Stimulated activated CD8-positive, alpha-beta memory T cell treated with anti-CD3 and anti-CD28 coated beads, Interleukin-7, amount 100 ng/mL, for 24 hours (primary cell): ENCODE measurements around the gene TMTC1.

Experiments
- DNase-seq: peaks from one replicate; pipeline ENCODE4 v3.0.0-alpha.2; 2020; ENCODE audit warnings: low read depth

Gene TMTC1

DNA sequence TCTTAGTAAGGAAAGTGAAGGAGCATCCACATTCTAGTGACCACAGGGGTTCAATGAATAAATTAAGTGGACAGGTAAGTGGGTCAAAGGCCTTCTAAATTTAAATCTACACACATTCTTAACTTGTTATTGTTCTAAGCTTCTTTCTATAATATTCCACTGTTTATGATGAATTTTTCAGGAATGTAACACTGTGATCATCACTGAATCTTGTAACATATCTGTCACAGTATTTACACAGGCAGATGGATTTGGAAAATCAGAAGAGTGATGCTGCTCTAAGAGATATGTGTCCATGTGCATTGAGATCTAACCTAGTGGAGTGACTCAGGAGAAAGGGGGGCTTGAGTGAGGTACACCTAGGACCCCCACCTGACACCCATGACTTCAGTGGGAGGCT, 170.8 kb downstream of the TMTC1 start:
- DNase-seq, result no peak

DNA sequence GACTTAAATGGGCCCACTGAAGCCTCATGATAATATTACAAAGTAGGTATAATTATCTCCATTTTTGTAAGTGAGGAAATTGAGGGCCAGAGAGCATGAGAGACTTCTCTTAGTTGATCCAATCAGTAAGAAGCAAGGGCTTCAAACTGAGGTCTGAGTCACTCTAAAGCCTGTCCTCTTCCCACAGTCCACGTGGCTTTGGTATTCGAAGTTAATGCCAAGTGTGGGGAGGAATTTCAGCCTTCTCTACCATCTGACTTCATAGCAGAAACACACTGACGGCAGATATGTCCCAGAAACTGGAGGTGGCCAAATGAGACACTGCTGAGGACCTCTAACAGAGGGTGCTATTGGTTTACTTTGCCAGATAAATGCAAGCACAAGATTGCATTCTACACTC, 171.8 kb downstream of the TMTC1 start:
- no peak for DNase-seq

DNA sequence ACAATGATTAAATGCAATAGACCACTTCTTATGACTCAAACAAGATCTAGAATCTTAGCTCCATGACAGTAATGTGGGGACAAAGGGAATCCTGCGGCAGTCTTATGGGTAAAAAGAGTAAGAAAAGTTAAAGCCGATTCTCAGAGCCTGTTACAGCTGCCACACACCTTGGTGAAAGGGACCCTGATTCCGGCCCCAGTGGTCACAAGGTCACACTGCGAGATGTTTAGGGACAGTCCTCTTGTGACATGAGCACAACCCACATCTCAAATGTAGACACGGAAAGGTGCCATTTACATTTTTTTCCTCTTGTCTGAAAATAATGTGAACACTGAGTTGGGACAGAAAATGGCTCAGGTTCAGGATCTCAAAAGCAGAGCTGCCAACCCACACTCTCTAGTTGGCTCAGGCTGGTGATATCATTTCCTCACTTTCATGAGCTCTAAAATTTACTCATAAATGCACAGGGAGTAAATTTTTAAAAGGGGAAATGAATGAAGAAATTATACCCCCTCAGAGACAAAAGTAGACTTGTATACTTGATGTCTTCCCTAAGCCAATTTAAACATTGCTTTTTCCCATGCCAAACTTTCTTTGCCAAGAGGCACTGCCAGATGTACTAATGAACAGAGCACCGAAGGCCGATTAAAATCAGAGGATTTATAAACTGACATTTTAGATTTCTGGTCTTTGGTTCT, 173.1 kb downstream of the TMTC1 start:
- DNase-seq, result no peak

DNA sequence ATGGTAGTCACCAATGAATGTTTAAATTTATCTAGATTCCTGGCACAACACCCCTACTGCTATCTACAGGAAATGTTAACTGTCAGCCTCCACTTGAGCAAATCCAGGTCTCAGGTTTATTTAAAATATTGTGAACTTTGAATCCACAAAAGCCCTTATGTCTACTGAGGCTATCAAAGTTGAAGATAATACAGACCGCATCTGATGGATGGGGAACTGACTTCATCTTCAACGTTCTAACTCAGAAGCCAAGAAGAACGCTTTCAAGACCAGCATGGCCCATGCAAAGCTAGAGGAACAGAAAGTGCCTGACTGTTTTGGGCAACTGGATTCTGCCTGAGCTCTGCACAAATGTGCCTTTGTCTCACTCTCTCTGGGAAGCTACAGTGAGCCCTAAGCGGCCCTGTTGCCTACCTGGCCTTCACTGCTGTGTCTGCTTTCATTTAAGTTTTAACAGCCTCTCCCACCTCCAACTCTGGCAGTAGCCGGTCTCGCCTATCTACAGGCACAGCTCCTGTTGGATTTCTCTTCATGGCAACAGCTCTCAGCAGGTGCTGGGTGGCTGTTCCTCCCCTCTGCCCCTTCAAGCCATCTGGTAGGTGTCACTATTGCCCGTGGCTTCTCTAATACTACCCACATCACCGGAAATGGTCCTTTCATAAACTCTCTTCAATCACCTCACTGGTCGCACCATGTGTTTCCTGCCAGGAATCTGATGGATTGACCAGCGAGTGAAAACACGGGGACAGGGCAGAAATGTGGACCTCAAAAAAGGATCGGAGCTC, 174.1 kb downstream of the TMTC1 start:
- no peak for DNase-seq

DNA sequence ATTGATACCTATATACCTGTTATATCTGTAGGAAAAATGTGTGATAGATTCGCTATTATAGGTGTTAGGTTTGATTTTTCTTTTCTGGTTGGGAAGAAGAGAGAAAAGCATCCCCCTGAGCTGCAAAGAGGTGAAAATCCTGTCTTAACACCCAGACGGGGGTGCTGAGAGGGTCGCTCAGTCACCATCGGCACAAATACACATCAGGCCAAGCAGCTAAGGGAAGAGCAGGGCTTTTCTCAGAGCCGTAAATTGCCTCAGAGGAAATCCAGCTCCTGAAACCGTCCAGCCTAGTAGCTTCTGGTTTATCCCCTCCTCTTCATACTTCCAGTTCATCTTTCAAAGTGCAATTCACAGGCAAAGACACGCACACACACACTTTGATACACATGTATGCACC, 175.2 kb downstream of the TMTC1 start:
- DNase-seq, result no peak

DNA sequence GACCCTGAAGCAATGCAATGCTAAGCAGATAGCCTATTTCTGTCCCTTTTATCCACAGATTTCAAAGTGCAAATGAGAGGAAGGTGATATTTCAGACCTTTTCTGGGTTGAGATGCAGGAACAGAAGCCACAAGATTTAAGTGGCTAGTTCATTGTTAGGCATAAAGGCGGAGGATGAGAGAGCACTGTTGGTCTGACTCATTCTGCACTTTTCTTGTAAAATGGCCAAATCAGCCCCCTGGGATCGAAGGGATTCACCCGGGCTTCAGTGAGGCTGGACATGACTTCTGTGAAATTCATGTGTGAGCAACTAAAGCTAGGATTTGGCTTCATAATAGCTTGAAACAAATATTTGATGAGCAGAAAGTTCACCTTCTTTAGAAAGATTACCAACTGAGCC, 184.4 kb downstream of the TMTC1 start:
- no peak for DNase-seq

DNA sequence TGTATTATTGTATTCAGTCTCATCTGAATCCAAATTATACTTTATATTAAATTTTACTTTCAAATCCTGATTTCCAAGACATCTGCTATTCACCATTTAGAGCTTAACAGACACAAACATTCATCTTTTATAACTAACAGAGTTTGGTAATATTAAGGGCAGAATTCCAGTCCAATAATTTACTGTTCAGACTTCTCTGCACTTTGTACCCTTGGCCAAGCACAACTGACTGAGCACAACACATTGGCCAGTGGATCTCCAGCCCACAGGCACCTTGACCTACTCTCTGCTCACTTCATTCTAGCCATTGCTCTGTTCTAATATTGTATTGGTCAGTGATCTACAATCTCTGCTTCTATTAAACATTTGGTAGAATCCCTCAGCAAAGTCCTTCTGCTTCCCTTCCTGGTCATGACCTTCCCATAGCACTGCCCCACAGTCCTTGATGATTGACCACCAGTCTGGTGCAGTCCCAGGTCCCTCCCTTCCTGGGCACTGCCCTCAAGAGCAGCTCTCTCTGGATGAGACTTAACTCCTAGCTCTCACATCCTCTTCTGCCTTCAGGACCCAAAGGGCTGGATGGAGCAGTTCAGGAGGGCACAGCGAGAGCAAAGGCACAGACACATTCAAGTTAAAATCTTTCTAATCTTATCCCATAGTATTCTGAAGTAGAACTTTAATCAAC, 188.5 kb downstream of the TMTC1 start:
- no peak for DNase-seq

DNA sequence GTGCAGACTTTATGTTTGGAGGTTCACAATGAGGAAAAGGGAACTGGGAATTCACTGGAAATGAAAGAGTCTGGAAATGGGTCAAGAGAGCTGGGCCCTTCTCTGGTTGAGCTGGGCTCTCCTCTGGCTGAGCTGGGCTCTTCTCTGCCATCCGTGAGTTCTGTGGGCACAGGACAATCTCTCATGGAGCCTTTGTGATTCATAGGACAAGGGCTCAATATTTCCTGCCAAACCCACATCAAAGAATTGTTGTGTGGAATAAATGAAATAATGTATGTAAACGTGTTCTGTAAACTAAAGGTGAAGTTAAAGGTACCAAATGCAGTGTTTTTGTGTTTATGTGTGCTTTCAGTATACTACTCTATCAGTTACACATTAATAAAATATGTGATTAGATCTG, 190.7 kb downstream of the TMTC1 start:
- no peak for DNase-seq

DNA sequence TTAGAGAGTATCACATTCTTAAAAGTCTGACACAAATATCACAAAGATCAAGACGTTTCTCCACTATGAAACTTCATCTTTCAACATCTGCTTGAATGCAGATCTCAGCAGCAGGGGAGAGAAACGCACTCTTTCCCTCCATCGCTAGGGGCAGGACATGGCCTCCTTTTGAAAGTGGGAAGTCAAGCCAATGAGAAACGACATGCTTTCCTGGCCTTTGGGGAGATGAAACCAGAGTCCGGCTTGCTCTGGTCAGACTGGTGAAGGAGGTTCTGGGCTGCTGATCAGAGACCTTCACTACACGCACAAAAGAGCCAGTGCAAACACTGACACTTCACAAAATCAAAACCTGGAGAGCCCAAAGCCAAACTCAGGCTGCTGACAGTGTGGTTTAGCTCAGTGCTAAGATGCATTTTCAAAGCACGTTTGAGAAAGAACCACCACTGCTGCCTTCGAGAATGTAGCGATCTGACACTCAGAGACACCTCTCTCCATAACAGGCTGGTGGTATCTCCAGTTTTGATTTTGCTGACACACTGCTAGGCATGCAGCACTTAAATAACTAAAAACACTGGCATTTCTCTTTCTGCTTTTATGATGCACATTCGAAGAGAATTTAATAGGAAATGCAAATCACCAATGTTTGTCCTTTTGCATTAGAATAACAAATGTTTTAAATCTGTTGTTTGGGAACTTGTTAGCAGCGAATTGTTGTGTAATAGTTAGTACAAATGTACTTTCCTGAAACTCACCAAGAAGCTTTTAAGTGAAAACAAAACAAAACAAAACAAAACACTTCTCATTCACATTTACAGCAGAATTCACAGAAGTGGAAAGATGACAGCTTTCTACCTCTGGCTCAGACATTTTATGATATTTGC, 192.4 kb downstream of the TMTC1 start:
- DNase-seq, result no peak

DNA sequence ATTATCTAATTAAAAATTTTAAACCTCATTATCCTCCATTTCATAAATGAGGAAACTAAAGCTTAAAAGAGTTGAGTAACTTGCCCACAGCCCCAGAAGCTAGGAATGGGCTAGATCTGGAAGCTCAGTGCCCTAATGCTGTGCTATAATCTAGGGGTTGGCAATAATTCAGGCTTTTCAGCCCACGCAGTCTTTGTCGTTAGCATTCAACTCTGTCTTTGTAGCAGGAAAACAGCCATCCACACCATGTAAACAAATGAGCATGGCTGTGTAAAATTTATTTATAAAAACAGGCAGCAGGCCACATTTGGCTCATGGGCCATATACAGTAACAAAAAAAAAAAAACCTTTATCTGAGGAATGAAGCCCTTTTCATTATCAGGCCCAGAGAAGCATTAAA, 193.9 kb downstream of the TMTC1 start:
- DNase-seq, result no peak

DNA sequence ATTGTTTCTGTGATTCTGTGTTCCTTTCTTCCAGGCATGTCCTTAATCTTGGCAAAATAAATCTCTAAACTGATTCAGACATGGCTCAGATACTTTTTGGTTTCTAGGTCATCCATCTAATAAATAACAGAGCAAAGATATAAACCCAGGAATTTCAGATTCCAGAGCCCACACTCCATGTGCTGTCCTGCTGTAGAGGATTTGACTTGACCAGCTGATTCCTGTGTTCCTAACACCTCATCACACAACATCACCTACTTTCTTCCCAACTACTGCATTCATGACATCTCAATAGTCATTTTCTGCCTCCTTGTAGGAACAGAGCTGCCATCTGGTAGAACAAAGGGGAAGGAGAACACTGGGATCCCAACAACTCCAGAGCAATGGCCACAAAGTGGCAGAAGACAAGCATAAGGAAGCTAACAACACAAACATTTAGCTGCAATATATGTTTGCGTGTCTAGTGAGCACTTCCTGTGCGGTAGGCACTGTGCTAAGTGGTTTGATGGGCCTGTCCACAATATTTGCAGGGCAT, 194.4 kb downstream of the TMTC1 start:
- no peak for DNase-seq

DNA sequence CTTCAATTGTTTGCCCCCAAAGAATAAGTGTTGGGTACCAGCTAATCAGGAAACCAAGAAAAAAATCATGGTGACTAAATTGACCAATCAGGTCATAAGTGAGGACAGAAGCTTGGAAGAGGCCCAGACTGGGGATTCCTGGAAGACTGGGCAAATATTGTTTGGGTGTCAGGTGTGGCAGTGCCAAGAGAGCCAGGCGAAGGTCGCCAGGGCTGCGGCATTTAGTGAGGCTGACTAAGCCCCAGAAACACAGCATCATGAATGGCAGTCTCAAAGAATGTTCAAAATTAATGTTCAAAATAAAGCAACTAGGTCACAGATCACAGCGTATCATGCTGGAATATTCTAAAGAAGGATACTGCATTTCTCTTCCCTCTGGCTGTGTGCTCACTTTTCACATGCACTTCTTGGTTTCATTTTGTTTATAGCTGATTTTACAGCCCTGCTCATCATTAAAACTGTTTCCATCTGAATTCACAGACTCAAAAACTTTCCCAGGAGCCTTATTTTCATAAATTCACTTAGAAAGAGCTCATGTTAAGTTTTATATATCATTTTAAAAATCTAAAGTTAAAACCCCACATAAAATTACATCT, 201.0 kb downstream of the TMTC1 start:
- no peak for DNase-seq

DNA sequence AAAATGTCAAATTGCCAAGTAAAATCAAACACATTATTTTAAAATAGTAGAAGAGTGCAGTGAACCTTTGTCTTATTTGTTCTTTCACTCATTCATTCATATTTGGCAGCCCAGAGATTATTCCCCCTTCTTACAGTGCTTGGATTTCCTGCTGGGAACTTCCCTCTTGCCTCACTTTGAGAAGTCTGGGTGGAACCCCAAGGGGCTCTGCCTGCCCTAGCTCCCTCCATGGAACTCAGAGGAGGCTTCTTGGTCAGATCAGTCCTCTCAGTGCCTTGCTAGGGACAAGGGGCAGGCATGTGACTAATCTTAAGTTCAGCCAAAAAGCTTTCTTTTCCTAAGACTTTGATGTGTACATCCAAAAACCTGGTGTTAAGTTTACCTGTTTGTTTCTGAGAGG, 201.6 kb downstream of the TMTC1 start:
- no peak for DNase-seq

DNA sequence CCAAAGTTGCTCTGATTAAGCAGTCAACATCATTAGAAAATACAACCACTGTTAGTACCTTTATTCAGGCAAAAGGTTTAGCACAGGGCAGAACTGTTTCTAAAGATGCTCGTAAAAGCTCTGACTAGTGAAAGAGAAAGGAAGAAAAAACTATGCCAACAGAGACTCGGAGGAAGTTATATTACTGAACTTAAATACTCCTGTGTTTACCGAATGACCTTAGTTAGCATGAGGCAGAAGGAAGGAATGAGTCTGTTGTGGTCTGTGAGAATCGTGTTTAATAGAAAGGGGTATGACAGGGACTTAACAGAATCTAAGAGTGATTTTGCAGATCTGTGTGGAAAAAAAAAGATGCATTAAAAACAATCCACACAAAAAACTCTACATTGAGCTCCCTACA, 202.1 kb downstream of the TMTC1 start:
- no peak for DNase-seq

DNA sequence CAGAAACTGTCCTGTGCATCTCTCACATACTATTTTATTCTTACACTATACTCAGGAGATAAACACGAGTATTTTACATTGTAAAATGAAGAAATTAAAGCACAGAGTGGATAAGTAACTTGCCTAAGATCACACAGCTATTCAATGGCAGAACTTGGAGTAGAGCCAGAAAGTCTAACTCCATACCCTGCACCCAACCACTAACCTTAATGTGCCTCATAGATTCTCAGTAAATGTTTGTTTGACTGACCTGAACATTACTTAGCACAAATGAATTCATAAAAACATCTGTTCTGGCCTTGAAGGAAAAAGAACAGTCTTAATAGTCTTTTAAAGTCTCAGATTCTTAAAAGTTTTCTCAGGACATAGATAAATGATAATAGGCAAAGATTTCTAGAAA, 202.8 kb downstream of the TMTC1 start:
- no peak for DNase-seq

DNA sequence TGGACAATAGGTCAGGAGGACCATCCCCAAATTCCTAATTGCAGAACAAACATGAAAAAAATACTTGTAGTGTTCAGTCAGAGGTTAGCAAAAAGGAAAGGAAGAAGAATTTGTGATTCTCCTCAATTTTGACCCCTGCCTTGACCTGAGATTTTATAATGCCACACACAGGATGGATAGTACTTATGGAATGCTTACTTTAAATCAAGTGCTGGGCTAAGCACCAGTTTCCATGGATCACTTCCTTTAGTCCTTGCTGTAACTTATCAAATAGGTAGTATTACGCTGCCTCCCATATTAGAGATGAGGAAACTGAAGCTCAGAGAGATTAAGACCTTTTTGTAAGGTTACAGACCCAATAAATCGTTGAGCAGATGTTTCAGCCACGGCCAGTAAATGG, 205.0 kb downstream of the TMTC1 start:
- DNase-seq, result no peak

DNA sequence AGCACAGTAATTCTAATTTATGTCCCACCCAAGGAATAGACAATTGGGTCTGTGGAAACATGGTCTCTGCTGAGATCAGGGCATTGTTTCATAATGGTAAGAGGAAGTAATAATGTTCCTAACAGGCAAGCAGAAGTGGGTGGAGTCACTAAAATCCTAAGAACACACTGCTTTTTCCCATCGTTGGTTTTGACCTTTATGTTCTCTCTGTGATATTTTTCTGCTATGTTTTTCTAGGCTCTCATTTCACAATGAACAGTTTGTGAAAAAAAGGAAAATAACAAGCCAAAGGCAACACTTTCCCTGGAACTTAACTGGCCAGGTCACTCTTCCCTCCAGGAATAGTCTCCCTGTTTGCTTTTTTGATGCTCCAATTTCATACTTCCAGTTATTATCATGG, 205.7 kb downstream of the TMTC1 start:
- DNase-seq, result no peak

DNA sequence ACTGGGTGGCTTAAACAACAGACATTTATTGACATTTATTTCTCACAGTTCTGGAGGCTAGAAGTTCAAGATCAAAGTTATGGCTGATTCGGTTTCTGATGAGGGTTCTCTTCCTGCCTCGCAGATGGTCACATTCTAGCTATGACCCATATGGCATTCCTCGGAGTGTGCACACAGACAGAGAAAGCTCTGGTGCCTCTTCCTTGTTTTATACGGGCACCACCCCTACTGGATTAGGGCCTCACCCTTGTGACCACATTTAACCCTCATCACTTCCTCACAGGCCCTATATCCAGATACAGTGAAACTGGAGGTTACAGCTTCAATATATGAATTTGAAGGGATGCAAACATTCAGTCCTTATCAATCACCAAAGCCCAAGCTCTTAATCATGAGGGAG, 209.2 kb downstream of the TMTC1 start:
- DNase-seq, result no peak

DNA sequence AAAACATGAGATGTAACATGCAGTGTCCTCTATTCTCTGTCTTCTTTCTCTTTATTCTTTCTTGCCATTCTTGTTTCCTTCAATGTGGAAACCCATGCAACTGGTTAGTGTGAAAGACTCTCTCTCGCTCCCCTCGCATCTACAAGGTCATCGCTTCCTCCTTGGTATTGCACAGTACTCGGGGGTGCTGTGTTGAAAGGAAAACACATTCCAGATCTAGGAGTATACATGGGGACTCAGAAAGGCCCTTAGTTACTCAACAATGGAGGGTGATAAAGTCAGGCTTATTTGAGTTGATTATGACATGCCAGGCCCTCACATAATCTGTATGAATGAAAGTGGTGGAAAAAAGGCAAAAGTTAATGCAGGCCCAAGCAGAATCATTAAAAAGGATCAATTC, 210.8 kb downstream of the TMTC1 start:
- DNase-seq, result no peak

DNA sequence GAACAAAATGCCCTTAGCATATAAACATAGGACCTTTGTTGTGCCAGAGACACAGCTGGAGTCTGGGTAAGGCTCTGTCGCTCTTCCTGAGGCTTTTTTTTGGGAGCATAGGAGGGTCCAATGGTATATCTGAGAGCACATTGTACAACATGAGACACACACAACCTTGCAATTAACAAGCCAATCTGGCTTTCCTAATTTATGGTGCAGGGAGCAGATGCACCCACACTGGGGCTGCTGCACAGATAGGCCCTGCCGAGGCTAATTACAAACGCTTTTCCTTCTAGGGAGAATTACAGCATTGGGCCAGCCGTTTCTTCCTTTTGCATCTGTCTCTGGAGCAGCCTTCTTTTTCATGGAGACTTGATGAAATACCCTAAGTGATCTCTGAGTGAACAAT, 211.3 kb downstream of the TMTC1 start:
- no peak for DNase-seq

DNA sequence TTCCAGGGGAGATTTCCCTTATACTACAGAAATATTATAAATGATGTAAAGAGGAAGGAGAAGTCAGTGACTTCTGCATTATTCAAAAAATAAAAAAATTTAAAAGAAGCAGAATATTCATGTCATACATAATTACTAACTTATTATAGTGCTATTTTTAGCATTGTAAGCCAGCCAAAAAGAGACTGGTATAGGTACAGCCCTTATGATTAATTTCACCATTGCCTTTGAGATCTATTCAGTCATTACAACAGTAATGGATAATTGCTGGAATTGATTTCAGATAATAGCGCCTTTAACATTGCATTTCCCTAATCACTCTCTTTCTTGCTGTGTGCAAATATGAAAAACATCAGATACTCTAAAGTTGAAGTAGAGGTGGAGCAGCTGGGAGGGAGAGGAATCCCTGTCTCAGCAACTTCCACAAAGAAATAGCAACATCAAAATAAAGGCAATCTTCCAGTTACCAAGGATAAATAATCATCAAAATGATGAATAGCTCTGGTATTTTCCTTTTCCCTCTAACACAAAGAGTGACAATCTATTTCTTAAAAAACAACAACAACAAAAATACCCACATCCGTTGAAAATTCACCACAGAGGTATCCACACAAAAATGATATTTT, 214.5 kb downstream of the TMTC1 start:
- DNase-seq, result no peak
